Muscle layer of duodenum (tissue), 2 donors: ENCODE results near the gene GPC3.

Source experiments
- H3K27ac ChIP-seq: one replicate; pipeline ENCODE4 v1.7.0; 2013; ENCODE audit warnings: mild to moderate bottlenecking, low read length
- H3K27me3 ChIP-seq: one replicate; pipeline ENCODE4 v1.7.0; 2013; ENCODE audit warnings: low read depth, mild to moderate bottlenecking, control low read depth, low read length
- H3K36me3 ChIP-seq, 2 donors: one replicate each; pipeline ENCODE4 v1.7.0; 2013; ENCODE audit warnings: low read length in 2 of 2, control low read depth in 1 of 2, mild to moderate bottlenecking in 1 of 2; ENCODE audit not compliant: insufficient read depth in 2 of 2, control insufficient read depth in 1 of 2
- H3K4me1 ChIP-seq, 2 donors: one replicate each; pipeline ENCODE4 v1.7.0; 2013; ENCODE audit warnings: low read length in 2 of 2, mild to moderate bottlenecking in 2 of 2, control low read depth in 1 of 2, moderate library complexity in 1 of 2; ENCODE audit not compliant: insufficient read depth in 2 of 2, control insufficient read depth in 1 of 2
- H3K4me3 ChIP-seq, 2 donors: one replicate each; pipeline ENCODE4 v1.7.0; 2013; ENCODE audit warnings: low read length in 2 of 2, low read depth in 1 of 2, mild to moderate bottlenecking in 1 of 2
- H3K9me3 ChIP-seq, 2 donors: one replicate each; pipeline ENCODE4 v1.7.0; 2013; ENCODE audit warnings: low read length in 2 of 2, control low read depth in 1 of 2, mild to moderate bottlenecking in 1 of 2; ENCODE audit not compliant: control insufficient read depth in 1 of 2
- donor health status: healthy.

Gene GPC3

GRCh38 chrX:133652185-133652584 is 333.2 kb downstream of the GPC3 start:
- Histone ChIP-seq H3K27ac (no peak overlapping the region), H3K4me3 (no peak overlapping the region), H3K27me3 (no peaks in the 10 kb centered on the region), H3K4me1 (no peaks in the 10 kb centered on the region), H3K9me3 (no peaks in the 10 kb centered on the region), H3K36me3 (no peaks in the 10 kb centered on the region)

GRCh38 chrX:133650239-133650638 is 335.2 kb downstream of the GPC3 start:
- Histone ChIP-seq H3K36me3 (no peaks in the 10 kb centered on the region), H3K4me3 (no peak overlapping the region), H3K27me3 (no peaks in the 10 kb centered on the region), H3K27ac (no peak overlapping the region), H3K9me3 (no peaks in the 10 kb centered on the region), H3K4me1 (no peaks in the 10 kb centered on the region)

DNA sequence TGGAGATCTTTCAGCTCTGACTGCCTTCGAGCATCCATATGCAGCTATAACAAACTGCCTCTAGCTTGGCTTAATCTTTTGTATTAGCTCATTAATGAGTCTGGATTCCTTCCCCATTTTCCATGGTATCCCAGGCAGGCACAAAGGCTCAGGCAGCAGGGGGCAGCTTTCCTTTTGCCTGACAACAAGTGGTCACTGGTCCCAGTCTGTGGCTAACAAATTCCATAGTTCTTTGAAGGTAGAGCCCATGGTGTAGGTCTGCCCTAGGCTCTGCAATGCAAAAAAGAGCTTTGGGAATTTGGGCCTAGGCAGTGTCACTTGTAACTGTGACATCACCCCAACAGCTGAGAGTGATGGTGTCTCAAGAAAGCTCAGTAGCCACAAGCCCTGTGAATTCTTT is 335.7 kb downstream of the GPC3 start:
- no peaks in the 10 kb centered on the region for H3K36me3 ChIP-seq

DNA sequence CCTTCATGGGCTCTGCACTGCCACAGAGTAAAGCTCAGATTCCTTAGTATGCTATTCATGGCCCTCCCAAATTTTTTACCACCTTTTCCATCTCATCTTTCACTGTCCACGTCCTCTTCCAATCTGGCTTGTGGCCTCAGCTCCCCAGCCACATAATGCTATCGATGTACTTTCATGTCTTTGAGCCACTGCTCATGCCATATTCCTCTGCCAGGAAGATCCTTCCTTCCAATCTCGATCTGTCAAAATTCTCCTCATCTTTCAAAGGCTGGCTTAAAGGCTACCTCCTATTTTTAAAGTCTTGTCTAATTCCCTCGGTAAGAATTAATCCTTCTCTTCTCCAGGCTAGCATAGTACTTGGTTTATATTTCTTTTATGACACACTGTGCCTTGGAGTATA is 336.8 kb downstream of the GPC3 start:
- Histone ChIP-seq H3K9me3 (no peaks in the 10 kb centered on the region), H3K4me3 (no peak overlapping the region), H3K27ac (no peak overlapping the region), H3K36me3 (no peaks in the 10 kb centered on the region), H3K4me1 (no peaks in the 10 kb centered on the region), H3K27me3 (no peaks in the 10 kb centered on the region)

More for the DNA sequence above, 335.7 kb downstream of the GPC3 start:
- Histone ChIP-seq H3K4me1 (no peaks in the 10 kb centered on the region), H3K9me3 (no peaks in the 10 kb centered on the region), H3K27me3 (no peaks in the 10 kb centered on the region), H3K4me3 (no peak overlapping the region), H3K27ac (no peak overlapping the region)

- H3K27me3 ChIP-seq: no peaks in the 10 kb centered on the region
- H3K4me1 ChIP-seq: no peaks in the 10 kb centered on the region
- H3K4me3 ChIP-seq: no peak overlapping the region
- no peaks in the 10 kb centered on the region for H3K9me3 ChIP-seq
- H3K36me3 ChIP-seq: no peaks in the 10 kb centered on the region
- H3K27ac ChIP-seq: peak overlapping the region; percentile 39
These were observed 338.7 kb downstream of the GPC3 start for GRCh38 chrX:133646719-133647116.

- Histone ChIP-seq H3K9me3 (no peaks in the 10 kb centered on the region), H3K36me3 (no peaks in the 10 kb centered on the region), H3K27me3 (no peaks in the 10 kb centered on the region), H3K4me1 (no peaks in the 10 kb centered on the region), H3K4me3 (no peak overlapping the region), H3K27ac (peak overlapping the region; percentile 39)
These were observed 339.2 kb downstream of the GPC3 start for GRCh38 chrX:133645977-133646718.

DNA sequence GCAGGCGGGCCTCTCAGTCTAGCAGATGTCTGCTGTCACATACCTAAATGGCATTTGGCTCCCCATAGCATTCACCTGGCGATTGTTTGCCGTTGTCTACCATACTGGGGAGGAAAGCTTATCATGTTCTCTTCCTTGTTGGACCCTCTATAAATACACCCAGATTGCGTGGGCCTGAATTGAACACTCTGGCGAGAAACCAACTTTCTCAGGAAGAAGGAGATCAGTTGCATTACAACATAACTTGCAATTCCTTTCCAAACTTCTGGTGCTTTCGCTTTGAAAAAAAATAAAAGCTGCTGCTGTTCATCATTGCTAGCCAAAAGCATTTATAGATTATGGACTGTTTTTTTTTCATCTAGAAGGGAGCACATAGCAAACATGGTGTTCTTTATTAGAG is 340.1 kb downstream of the GPC3 start:
- Histone ChIP-seq H3K4me3 (no peak overlapping the region), H3K27ac (no peak overlapping the region), H3K9me3 (no peaks in the 10 kb centered on the region), H3K4me1 (no peaks in the 10 kb centered on the region), H3K36me3 (no peaks in the 10 kb centered on the region), H3K27me3 (no peaks in the 10 kb centered on the region)

- Histone ChIP-seq H3K36me3 (no peaks in the 10 kb centered on the region), H3K27me3 (no peaks in the 10 kb centered on the region), H3K4me1 (no peaks in the 10 kb centered on the region), H3K9me3 (no peaks in the 10 kb centered on the region), H3K27ac (no peak overlapping the region), H3K4me3 (no peak overlapping the region)
These were observed 345.0 kb downstream of the GPC3 start for GRCh38 chrX:133640161-133641015.

DNA sequence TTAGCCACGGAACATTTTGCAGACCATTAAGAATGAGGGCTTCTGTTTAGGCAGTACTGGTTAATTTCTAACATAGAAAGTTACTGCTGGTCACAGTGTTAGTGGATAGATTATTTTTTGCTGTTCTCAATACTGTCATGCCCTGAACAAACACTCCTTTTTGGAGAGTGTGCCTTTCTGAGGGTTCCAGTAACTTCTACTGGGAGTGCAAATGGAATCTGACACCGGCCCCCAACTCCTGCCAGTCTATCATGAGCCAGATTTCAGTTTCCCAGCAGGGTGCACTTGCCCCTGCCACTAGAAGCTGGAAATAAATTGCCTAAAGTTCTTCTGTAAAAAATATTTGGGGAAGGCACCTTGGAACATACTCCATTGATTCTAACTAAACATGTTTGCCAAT is 345.7 kb downstream of the GPC3 start:
- Histone ChIP-seq H3K4me1 (no peaks in the 10 kb centered on the region), H3K27ac (no peak overlapping the region), H3K4me3 (no peak overlapping the region), H3K36me3 (no peaks in the 10 kb centered on the region), H3K9me3 (no peaks in the 10 kb centered on the region), H3K27me3 (no peaks in the 10 kb centered on the region)

DNA sequence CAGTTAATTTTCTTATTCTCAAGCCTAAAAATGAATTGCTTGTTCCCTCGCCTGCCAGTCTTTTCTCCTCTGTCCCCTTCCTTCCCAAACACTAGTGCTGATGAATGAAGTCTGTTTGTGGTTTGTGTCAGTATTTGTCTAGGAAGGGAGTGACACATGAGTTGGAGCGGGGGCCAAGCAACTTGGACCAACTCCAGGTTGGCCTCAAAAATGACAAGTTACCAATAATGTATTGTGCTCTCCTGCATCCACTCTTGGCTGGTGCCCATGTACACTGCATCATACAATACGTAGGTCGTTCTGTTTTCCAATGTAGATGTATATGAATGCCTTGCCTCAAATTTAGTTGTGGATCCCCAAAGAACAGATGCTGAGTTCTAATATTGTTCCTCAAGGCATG is 347.1 kb downstream of the GPC3 start:
- Histone ChIP-seq H3K27me3 (no peaks in the 10 kb centered on the region), H3K4me1 (no peaks in the 10 kb centered on the region), H3K27ac (no peak overlapping the region), H3K9me3 (no peaks in the 10 kb centered on the region), H3K4me3 (no peak overlapping the region), H3K36me3 (no peaks in the 10 kb centered on the region)

DNA sequence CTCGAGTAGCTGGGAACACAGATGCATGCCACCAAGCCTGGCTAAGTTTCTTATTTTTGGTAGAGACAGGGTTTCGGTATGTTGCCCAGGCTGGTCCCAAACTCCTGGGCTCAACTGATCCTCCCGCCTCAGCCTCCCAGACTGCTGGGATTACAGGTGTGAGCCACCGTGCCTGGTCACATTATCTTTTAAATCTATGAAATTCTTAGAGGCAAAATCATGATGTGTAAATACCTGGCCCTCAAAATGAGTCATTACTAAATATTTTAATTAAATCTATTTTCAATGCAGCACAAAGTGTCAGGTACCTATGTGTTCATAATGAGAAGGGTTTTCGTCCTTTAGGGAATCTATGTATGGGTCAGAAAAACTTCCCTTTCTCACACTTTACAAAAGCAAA is 347.6 kb downstream of the GPC3 start:
- Histone ChIP-seq H3K4me3 (no peak overlapping the region), H3K27me3 (no peaks in the 10 kb centered on the region), H3K4me1 (no peaks in the 10 kb centered on the region), H3K36me3 (no peaks in the 10 kb centered on the region), H3K9me3 (no peaks in the 10 kb centered on the region), H3K27ac (no peak overlapping the region)
